Measurements from ENCODE around the gene MAD1L1.

MAD1L1 gene

GRCh38 chr7:2198760-2199159, 34.0 kb downstream of the MAD1L1 start:
- DNase-seq, result no peak

DNA sequence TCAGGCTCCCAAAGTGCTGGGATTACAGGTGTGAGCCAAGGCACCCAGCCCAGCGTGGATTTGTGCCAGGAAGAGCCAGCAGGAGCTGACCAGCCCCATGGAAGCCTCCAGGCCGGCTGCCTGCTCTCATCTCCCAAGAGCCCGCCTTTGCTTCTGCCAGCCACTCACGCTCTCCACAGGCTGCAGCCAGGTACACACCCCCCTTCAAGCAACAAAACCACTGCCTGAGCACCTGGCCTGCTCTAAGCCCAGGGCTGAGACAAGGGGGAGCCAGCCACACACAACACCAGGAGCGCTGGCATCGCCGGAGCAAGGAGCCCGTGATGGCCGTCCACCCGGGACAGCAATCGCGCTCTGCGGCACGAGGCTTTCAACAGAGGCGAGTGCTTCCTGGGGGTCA, 34.5 kb downstream of the MAD1L1 start:
- no peak for DNase-seq

DNA sequence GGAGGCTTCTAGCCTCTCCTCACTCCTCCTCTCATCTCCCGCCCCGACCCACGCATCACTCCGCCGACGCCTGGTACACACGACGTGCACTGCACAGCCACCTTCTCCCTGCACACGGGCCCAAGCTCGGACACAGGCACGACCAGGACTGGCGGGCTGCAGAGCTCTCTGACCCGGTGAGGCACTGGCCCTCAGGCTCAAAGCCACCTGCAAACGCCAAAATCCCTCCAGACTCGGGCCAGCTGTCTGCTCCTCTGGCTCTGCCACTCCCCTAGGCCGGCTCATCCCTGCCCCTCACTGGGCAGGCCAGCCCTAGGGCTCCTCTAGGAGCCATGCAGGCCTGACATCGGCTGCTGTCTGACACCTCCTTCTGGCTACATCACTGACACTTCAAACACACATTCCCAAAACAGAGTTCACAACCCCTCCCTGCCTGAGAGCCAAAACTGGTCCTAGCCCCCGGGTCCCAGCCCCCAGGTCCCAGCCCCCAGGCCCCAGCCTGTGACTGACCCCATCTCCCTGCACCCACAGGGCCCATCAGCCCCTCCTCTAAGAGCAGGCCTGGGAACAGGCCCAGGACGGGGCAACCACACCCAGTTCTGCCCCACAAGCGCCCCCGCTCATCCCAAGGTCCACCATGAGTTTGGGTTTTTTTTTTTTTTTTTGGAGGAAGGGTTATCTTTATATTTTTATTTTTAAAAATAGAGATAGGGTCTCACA, 35.1 kb downstream of the MAD1L1 start:
- DNase-seq, result no peak

DNA sequence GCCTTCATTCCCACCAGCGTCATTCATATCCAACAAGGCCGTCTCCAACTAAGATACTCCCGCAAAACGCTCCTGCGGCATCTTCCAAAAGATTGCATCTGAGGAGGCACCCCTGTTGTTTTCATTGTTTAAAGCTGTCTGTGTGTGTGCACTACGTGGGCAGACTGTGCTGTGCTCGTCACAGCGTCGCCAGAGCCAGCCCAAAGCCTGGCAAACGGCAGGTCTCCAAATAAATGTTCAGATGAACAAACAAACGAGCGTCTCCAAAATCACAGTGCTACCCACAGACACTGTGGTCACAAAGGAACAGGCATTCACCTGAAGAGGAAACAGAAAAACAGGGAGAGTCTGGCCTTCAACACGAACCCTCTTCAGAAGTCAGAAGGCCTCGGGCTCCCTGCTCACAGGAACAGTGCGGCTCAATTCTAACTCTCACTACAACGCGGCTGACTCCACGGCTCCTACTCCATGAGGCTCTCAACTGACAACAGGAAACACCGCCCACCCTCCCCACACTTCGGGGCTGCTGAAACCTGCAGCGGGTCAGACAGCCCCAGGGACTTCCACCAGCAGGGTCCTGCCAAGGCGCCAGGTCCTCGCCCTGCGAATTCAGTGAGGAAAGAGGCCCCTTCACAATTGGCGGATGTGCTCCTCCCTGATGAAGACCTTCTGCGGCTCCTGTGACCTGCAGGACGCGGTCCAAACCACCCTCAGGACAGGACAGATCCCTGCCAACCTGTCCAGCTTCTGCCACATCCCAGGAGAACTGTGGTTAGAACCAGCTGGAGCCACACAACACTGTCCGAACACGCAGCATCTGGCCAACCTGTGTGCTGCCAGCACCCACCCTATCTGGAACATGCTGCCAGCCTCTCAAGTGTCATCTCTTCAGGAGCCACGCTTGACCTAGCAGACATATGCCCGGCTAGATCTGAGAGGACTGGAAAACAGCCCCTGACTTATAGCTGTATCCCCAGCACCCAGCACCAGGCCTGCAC, 36.1 kb downstream of the MAD1L1 start:
- DNase-seq, result no peak

DNA sequence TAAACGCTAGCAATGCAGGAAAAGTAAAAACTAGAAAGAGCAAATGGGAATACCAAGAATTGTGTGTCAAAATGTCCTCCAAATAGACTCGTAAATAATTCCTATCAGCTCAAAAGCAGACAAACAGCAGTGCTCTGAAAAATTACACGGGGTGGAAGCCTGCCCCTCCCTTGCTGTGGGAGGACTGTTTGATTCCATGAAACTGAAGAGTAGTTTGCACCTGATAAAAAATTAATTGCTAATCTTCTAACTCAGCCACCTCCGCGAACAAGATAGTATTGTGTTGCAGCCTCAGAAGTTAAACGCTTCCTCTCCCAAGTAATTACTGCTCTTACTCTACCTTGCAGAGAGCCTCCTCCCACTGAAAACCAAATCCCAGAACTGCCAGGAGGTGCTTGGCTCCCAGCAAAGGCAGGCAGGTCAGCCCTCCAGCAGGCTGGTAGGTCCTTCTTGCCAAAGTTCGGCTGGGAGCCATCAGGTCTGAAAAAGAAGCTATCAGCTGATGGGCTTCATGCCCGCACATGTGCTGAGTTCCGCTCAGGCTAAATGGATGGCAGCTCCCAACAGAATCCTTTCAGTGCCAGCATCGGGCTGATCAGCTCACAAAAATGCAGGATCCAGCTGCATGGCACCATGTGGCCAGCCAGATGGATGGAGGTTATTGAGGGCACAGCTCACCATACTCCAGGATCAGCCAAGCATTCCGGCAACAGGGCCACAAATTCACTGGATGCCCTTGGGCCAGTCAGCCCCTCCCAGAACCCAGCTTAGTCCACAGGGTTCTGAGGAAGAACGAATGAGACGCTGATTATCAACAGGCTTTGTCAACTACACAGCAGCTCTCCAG, 37.1 kb downstream of the MAD1L1 start:
- no peak for DNase-seq

- no peak for DNase-seq
These were observed 39.0 kb downstream of the MAD1L1 start for GRCh38 chr7:2193575-2194305.

- no peak for DNase-seq
These were observed 39.8 kb downstream of the MAD1L1 start for GRCh38 chr7:2192831-2193534.

DNA sequence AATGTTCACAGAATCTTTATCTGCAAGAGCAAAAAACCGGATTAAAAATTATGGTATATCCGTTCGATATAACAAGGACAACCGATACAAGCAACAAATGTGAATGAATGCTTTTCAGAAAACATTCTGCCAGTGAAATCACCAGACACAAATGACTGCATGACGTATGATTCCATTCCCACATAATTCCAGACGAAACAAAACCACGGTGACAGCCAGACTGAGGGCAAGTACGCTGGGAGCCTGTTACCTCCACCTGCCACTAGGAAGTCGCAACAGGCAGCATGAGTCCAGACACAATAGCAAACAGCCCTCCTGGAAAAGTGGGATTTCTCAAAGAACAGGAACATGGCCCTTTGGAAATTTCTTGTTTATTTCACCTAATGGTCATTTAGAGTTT, 41.7 kb downstream of the MAD1L1 start:
- DNase-seq, result no peak

- no peak for DNase-seq
These were observed 42.2 kb downstream of the MAD1L1 start for GRCh38 chr7:2190531-2190930.

DNA sequence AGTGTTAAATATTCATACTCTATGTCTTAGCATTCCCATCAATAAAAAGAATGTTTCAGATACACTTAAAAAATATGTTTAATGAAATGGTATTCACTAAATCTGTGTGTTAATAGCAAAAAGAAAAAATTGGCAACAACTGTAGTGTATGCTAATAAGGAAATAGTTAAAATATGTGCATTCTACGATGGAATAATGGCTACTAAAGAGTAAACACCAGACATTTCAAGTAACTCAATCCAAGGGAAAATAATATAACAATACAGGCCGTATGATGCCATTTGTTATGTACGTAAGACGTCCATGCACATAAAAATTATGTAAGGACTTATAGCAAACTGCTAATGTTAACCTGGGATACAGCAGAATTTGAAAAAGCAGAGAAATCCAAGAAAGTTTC, 46.6 kb downstream of the MAD1L1 start:
- no peak for DNase-seq

GRCh38 chr7:2185715-2186114, 47.0 kb downstream of the MAD1L1 start:
- DNase-seq, result no peak

DNA sequence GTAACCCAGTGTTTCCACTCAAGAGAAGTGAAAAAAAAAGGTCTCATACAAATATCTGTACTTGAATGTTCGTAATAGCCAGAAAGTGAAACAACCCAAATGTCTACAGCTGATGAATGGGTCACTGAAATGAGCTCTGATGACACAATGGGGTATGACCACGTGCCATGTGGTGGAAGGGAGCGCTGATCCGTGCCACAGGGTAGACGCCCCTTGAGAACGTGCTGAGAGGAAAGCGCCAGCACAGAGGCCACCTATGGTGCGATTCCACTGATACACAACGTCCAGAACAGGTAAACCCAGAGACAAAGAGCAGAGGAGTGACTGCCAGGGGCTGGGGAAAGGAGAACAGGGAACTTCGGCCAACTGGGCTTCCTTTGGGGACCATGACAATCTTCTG, 50.3 kb downstream of the MAD1L1 start:
- DNase-seq, result no peak

- no peak for DNase-seq
These were observed 51.5 kb downstream of the MAD1L1 start for GRCh38 chr7:2181077-2181854.

- no peak for DNase-seq
These were observed 52.7 kb downstream of the MAD1L1 start for GRCh38 chr7:2180081-2180480.

- no peak for DNase-seq
These were observed 57.2 kb downstream of the MAD1L1 start for GRCh38 chr7:2175514-2175913.

DNA sequence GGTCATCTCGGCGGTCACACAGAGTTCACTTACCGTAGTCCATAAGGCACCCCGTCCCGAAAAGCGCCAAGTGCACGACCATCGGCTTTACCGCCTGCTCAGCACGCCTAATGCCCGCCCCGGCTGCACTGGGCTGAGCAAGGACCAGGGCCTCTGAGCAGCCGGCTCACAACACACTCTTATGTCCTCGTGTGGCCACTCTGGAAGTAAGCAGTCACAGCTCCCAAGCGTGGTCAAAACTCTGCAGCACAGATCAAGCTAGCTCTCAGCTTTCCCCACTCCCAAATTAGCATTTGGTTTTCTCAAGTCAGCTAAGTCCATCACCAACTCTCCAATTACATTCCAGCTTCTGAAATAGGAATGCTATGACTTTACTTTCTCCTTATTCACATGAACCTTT, 57.7 kb downstream of the MAD1L1 start:
- DNase-seq, result no peak

GRCh38 chr7:2173189-2173827, 59.4 kb downstream of the MAD1L1 start:
- DNase-seq, result no peak

- DNase-seq, result no peak
These were observed 60.2 kb downstream of the MAD1L1 start for GRCh38 chr7:2172311-2173188.

DNA sequence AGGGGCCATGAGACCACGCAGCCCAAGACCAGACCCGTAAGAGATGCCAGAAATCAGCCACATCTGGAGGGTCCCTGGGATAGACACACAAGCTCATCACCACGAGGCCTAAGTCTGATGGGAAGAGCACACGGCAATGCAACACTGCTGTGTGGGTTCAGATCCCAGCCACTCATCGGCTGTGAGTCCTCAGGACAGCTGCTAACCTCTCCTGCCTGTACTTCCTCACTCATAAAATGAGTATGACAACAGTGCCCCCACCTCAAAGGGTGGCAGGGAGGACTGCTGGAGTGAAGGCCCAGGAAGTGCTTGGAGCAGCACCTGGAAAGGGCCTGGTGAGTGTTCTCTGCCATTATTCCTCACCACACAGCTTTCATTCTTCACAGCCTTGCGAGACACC, 60.9 kb downstream of the MAD1L1 start:
- DNase-seq, result no peak

All from SIG-M5 (cell line).